GM12872 (cell line): ENCODE measurements around the gene RGR.

Experiments used
- TF ChIP-seq, protein P1 (sequence below): IDR thresholded peaks from 3 replicates; pipeline ENCODE4 v1.5.1; 2011; ENCODE audit warnings: low read depth, mild to moderate bottlenecking, low read length, moderate library complexity; ENCODE audit not compliant: insufficient read depth

Gene RGR

DNA sequence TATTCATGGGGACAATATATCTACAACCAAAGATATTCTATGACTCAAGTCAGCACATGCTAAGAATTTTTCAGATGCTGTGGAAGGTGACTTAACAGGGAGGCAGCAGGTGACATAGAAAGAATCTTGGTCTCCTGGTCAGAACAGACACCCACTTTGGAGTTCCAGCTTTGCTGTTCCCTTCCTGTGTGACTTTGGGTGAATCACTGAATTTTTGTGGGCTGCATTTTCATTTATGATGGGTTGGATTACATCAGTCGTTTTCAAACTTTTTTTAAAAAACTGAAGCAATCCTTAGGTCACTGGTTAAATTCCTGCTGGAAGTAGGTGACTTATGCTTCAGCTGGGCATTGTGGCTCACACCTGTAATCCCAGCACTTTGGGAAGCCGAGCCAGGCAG lies 24.9 kb downstream of the RGR start:
- TF ChIP-seq, protein P1, sequence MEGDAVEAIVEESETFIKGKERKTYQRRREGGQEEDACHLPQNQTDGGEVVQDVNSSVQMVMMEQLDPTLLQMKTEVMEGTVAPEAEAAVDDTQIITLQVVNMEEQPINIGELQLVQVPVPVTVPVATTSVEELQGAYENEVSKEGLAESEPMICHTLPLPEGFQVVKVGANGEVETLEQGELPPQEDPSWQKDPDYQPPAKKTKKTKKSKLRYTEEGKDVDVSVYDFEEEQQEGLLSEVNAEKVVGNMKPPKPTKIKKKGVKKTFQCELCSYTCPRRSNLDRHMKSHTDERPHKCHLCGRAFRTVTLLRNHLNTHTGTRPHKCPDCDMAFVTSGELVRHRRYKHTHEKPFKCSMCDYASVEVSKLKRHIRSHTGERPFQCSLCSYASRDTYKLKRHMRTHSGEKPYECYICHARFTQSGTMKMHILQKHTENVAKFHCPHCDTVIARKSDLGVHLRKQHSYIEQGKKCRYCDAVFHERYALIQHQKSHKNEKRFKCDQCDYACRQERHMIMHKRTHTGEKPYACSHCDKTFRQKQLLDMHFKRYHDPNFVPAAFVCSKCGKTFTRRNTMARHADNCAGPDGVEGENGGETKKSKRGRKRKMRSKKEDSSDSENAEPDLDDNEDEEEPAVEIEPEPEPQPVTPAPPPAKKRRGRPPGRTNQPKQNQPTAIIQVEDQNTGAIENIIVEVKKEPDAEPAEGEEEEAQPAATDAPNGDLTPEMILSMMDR: no peak

DNA sequence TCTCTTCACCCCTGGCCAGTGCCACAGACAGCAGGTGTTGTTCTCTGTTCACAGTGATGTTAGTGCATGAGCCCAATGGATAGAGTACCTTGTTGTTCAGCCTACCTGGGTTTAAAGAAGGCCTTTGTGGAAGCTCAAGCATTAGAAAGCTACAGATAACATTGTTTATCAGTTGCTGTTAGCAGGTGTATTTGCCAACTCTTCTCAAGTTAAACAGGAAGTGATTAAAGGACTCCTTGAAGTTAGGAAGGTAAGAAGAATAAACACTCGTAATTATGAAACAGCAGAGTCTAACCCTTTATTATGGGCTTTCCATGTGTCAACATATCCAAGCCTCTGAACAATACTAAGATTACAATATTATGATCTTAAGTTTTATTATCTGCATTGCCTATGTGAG lies 25.9 kb downstream of the RGR start:
- TF ChIP-seq, protein P1: no peak

- TF ChIP-seq, protein P1: no peak
Observed at GRCh38 chr10:84286695-84287094, 41.8 kb downstream of the RGR start.

GRCh38 chr10:84288151-84288550 lies 43.3 kb downstream of the RGR start:
- TF ChIP-seq, protein P1: no peak

DNA sequence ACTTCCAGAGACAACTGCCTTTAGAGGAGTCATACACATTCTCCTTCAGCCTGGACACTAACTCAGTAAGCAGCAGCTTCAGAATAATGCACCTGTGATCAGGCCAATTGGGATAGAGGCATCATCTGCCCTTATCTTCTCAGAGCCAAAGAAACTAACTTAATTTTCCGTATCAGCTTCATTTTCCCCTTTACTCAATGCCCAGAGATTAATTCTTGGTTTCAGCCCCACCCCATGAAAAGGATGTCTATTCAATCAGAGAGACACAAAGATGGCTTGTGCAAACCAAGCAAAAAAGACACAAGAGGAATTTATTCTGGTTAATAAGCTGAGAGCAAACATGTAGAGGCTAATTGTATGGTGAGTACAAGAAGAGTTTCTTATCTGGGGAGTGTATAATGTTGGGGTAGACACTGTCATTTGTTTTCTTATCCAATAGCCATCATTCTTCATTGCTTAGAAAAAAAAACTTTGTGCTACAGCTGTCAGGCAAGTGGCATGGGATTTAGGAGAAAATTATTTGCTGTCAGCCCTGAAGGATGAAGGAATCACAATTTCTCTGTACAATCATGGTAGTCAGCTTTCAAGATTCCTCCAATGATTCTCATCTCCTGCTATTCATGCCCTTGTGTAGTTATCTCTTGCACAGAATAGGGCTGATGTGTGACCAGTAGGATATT lies 44.8 kb downstream of the RGR start:
- TF ChIP-seq, protein P1: no peak

DNA sequence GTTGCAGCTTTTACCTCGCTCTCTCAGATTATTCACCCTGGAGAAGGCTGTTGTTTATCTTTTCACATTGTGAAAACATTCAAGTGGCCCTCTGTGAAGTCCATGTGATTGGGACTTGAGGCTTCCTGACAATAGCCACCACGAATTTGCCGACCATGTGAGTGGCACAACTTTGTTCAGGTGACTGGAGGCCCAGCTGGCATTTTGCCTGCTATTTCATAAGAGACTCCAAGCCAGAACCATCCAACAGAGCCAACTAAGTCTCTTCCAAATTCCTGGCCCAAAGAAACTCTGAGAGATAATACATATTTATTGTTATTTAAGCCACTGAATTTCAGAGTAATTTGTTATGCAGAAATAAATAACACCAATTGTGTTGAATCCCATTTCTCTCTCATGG lies 45.4 kb downstream of the RGR start:
- TF ChIP-seq, protein P1: no peak

DNA sequence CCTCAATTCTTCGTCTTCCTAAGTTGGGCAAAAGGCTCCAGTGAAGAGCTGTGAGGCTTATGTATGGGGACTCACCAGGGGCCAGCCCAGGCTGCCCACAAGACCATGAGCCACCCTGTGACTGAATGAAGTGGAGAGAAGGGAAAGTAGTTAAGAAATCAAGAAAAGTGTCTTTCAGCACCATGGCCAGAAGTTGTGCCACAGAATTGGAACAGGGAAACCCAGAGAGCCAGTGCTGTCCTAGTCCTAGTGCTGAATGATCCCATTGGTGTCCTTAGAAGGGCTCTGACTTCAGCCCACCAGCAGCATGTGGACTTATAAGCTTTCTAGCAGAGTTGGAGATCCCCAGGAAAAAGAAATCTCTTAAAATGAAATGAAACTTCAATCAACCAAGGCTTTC lies 46.5 kb downstream of the RGR start:
- TF ChIP-seq, protein P1: no peak

- TF ChIP-seq, protein P1: no peak
Observed at GRCh38 chr10:84292502-84292901, 47.6 kb downstream of the RGR start.
